GM23338 (cell line): ENCODE data around the gene AKAP8L. TPM values are rescaled to one million over a fixed set of nuclear protein-coding genes. Genes with fewer than 3 reads are reported as not detected.

Experiments
- ATAC-seq: fragments of 200-7000 bp; cut with Tn5 transposase; 3 replicates; pipeline ENCODE4 v1.9.1; 2020
- DNase-seq: peaks from one replicate; pipeline ENCODE4 v3.0.0-alpha.2; 2015; ENCODE audit warnings: low spot score
- H2AFZ ChIP-seq: fragments of 200-600 bp; sonication (generic); 2 replicates; pipeline ENCODE4 v1.8.0; 2016; ENCODE audit warnings: antibody characterized with exemption, mild to moderate bottlenecking, moderate library complexity
- H3F3A ChIP-seq: fragments of 200-600 bp; sonication (generic); replicated peaks from 2 replicates; pipeline ENCODE4 v1.8.0; 2017; ENCODE audit warnings: antibody characterized with exemption, mixed run types, low read depth
- H3K27ac ChIP-seq: fragments of 200-600 bp; sonication (generic); 2 replicates; pipeline ENCODE4 v1.6.1; 2016; ENCODE audit warnings: low read depth
- H3K27me3 ChIP-seq: fragments of 200-600 bp; sonication (generic); 2 replicates; pipeline ENCODE4 v1.8.0; 2016; ENCODE audit warnings: mild to moderate bottlenecking, mixed run types, moderate library complexity; ENCODE audit not compliant: insufficient read depth
- H3K36me3 ChIP-seq: fragments of 200-600 bp; sonication (generic); 2 replicates; pipeline ENCODE4 v1.8.0; 2016; ENCODE audit warnings: mild to moderate bottlenecking; ENCODE audit not compliant: insufficient read depth
- H3K4me1 ChIP-seq: fragments of 200-600 bp; sonication (generic); 2 replicates; pipeline ENCODE4 v1.8.0; 2016; ENCODE audit warnings: mild to moderate bottlenecking, moderate library complexity; ENCODE audit not compliant: insufficient read depth
- H3K4me2 ChIP-seq: fragments of 200-600 bp; sonication (generic); 2 replicates; pipeline ENCODE4 v1.7.1; 2017; ENCODE audit warnings: mixed run types
- H3K4me3 ChIP-seq: fragments of 200-600 bp; sonication (generic); 2 replicates; pipeline ENCODE4 v1.6.1; 2016; ENCODE audit warnings: mixed run types
- H3K79me2 ChIP-seq: fragments of 200-600 bp; sonication (generic); replicated peaks from 2 replicates; pipeline ENCODE4 v1.8.0; 2017; ENCODE audit warnings: mild to moderate bottlenecking; ENCODE audit not compliant: insufficient read depth
- H3K9me2 ChIP-seq: fragments of 200-600 bp; sonication (generic); 2 replicates; pipeline ENCODE4 v1.8.0; 2017; ENCODE audit not compliant: insufficient read depth
- H4K20me1 ChIP-seq: fragments of 200-600 bp; sonication (generic); replicated peaks from 2 replicates; pipeline ENCODE4 v1.8.0; 2017; ENCODE audit warnings: mild to moderate bottlenecking; ENCODE audit not compliant: insufficient read depth
- H3K27ac Mint-ChIP-seq: 2 replicates; pipeline ENCODE4 v1.8.0; 2020; ENCODE audit warnings: inconsistent platforms, mild to moderate bottlenecking, moderate library complexity, mixed read lengths
- H3K27me3 Mint-ChIP-seq: 3 replicates; pipeline ENCODE4 v1.8.0; 2022; ENCODE audit warnings: low read depth, mild to moderate bottlenecking, moderate library complexity, mixed read lengths, inconsistent platforms; ENCODE audit not compliant: insufficient read depth, poor library complexity
- H3K36me3 Mint-ChIP-seq: 3 replicates; pipeline ENCODE4 v1.8.0; 2021; ENCODE audit warnings: low read depth, mild to moderate bottlenecking, inconsistent platforms, moderate library complexity, mixed read lengths
- H3K4me1 Mint-ChIP-seq: 3 replicates; pipeline ENCODE4 v1.8.0; 2020; ENCODE audit warnings: mild to moderate bottlenecking, inconsistent platforms, mixed read lengths
- H3K4me3 Mint-ChIP-seq: 3 replicates; pipeline ENCODE4 v1.8.0; 2021; ENCODE audit warnings: moderate library complexity, mild to moderate bottlenecking, inconsistent platforms, mixed read lengths
- H3K9me3 Mint-ChIP-seq: 3 replicates; pipeline ENCODE4 v1.8.0; 2020; ENCODE audit warnings: moderate library complexity, mild to moderate bottlenecking, inconsistent platforms, mixed read lengths
- CREB1 ChIP-seq: fragments of 250-450 bp; sonication (Bioruptor Pico); IDR thresholded peaks from 2 replicates; pipeline ENCODE4 v1.5.0; 2020; ENCODE audit warnings: low read depth, mild to moderate bottlenecking, moderate library complexity
- JUNB ChIP-seq: IDR thresholded peaks from one replicate; pipeline ENCODE4 v1.6.1; 2016; ENCODE audit warnings: antibody characterized with exemption; ENCODE audit not compliant: unreplicated experiment
- NANOG ChIP-seq: IDR thresholded peaks from 2 replicates; pipeline ENCODE4 v1.6.1; 2016; ENCODE audit warnings: antibody characterized with exemption, borderline replicate concordance
- STAT1 ChIP-seq: IDR thresholded peaks from one replicate; pipeline ENCODE4 v1.6.1; 2016; ENCODE audit warnings: antibody characterized with exemption; ENCODE audit not compliant: unreplicated experiment
- ZNF114 ChIP-seq: fragments of 250-450 bp; sonication (Bioruptor Pico); IDR thresholded peaks from 2 replicates; pipeline ENCODE4 v1.5.0; 2020; ENCODE audit warnings: mild to moderate bottlenecking, moderate library complexity
- polyA plus RNA-seq: library from polyadenylated mRNA; unstranded; fragments of >200 nt; fragmentation: Nextera tagmentation; extraction: Ambion mirVana; gene quantifications from 2 replicates; pipeline ENCODE4 v1.2.1, GENCODE V29; 2016
- total RNA-seq: library from RNA; depleted of rRNA; stranded (reverse); fragments of >200 nt; shearing (Covaris generic); gene quantifications from 2 replicates; pipeline ENCODE4 v1.2.3, GENCODE V29; 2014
- TF ChIP-seq, protein P1 (sequence below): fragments of 250-450 bp; sonication (Bioruptor Pico); IDR thresholded peaks from 2 replicates; pipeline ENCODE4 v1.5.0; 2020; ENCODE audit warnings: mild to moderate bottlenecking, moderate library complexity
- TF ChIP-seq, protein P2 (sequence below): IDR thresholded peaks from 2 replicates; pipeline ENCODE4 v1.6.1; 2016; ENCODE audit warnings: antibody characterized with exemption

Gene AKAP8L
- total and polyA plus RNA-seq, 2 experiments from 2014 or later = 78.8 to 165 TPM

DNA sequence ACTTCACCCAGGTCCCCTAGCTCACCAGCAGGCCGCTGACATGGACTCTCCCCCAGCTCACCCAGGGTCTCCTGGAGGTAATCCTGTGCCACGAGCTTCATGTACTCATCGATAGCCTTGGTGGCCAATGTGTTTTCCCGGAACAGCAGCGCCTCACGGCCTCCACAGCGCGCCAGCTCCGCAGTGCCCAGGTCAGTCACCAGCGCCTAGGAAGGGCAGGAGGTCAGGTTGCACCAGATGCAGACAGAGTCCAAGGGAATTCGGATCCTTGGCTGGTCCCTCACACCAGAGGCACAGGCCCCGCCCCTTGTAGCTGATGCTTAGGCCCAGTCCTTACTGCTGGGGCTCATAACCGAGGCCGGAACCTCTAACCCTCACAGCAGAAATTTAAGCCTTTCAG is 37.7 kb upstream of the AKAP8L start (continued):
- TF ChIP-seq, protein P1, sequence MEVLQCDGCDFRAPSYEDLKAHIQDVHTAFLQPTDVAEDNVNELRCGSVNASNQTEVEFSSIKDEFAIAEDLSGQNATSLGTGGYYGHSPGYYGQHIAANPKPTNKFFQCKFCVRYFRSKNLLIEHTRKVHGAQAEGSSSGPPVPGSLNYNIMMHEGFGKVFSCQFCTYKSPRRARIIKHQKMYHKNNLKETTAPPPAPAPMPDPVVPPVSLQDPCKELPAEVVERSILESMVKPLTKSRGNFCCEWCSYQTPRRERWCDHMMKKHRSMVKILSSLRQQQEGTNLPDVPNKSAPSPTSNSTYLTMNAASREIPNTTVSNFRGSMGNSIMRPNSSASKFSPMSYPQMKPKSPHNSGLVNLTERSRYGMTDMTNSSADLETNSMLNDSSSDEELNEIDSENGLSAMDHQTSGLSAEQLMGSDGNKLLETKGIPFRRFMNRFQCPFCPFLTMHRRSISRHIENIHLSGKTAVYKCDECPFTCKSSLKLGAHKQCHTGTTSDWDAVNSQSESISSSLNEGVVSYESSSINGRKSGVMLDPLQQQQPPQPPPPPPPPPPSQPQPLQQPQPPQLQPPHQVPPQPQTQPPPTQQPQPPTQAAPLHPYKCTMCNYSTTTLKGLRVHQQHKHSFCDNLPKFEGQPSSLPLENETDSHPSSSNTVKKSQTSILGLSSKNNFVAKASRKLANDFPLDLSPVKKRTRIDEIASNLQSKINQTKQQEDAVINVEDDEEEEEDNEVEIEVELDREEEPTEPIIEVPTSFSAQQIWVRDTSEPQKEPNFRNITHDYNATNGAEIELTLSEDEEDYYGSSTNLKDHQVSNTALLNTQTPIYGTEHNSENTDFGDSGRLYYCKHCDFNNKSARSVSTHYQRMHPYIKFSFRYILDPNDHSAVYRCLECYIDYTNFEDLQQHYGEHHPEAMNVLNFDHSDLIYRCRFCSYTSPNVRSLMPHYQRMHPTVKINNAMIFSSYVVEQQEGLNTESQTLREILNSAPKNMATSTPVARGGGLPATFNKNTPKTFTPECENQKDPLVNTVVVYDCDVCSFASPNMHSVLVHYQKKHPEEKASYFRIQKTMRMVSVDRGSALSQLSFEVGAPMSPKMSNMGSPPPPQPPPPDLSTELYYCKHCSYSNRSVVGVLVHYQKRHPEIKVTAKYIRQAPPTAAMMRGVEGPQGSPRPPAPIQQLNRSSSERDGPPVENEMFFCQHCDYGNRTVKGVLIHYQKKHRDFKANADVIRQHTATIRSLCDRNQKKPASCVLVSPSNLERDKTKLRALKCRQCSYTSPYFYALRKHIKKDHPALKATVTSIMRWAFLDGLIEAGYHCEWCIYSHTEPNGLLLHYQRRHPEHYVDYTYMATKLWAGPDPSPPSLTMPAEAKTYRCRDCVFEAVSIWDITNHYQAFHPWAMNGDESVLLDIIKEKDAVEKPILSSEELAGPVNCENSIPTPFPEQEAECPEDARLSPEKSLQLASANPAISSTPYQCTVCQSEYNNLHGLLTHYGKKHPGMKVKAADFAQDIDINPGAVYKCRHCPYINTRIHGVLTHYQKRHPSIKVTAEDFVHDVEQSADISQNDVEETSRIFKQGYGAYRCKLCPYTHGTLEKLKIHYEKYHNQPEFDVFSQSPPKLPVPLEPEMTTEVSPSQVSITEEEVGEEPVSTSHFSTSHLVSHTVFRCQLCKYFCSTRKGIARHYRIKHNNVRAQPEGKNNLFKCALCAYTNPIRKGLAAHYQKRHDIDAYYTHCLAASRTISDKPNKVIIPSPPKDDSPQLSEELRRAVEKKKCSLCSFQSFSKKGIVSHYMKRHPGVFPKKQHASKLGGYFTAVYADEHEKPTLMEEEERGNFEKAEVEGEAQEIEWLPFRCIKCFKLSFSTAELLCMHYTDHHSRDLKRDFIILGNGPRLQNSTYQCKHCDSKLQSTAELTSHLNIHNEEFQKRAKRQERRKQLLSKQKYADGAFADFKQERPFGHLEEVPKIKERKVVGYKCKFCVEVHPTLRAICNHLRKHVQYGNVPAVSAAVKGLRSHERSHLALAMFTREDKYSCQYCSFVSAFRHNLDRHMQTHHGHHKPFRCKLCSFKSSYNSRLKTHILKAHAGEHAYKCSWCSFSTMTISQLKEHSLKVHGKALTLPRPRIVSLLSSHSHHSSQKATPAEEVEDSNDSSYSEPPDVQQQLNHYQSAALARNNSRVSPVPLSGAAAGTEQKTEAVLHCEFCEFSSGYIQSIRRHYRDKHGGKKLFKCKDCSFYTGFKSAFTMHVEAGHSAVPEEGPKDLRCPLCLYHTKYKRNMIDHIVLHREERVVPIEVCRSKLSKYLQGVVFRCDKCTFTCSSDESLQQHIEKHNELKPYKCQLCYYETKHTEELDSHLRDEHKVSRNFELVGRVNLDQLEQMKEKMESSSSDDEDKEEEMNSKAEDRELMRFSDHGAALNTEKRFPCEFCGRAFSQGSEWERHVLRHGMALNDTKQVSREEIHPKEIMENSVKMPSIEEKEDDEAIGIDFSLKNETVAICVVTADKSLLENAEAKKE = no peak
- no peak for TF ChIP-seq STAT1
- TF ChIP-seq, protein P2, sequence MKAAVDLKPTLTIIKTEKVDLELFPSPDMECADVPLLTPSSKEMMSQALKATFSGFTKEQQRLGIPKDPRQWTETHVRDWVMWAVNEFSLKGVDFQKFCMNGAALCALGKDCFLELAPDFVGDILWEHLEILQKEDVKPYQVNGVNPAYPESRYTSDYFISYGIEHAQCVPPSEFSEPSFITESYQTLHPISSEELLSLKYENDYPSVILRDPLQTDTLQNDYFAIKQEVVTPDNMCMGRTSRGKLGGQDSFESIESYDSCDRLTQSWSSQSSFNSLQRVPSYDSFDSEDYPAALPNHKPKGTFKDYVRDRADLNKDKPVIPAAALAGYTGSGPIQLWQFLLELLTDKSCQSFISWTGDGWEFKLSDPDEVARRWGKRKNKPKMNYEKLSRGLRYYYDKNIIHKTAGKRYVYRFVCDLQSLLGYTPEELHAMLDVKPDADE = no peak
- TF ChIP-seq NANOG = no peak
- no peak for TF ChIP-seq CREB1 (CRISPR knock-in tag)
- no peak for TF ChIP-seq ZNF114 (CRISPR knock-in tag)

DNA sequence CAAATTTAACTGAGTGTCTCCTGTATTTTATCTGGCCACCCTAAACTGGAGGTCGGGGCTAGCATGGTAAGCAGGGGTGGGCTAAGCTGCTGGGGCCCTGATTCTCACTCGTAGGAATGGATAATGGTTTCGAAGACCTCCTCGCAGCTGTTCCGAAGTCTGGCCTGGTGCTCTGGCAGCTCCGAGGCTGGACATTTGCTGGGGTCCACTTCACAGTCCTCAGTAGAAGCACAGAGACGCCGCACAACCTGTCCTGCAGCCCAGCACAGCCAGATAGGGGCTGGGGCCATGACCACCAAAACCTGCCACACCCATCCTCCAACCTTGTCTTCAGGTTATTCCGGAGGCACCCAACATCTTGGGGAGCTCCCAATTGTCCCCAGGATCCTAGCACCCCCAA is 37.2 kb upstream of the AKAP8L start:
- ATAC-seq (no peak), DNase-seq (no peak)
- Histone ChIP-seq H3K79me2 (no peaks in the 10 kb centered on the region), H3K27me3 (peaks cover 77% of the 10 kb centered on the region), H3K27ac (no peak overlapping the region), H4K20me1 (no peaks in the 10 kb centered on the region), H2AFZ (peak overlapping the region; percentile 88; the same call in 1 of the 2 replicates), H3K36me3 (no peaks in the 10 kb centered on the region), H3K9me2 (peaks cover under 1% of the 10 kb centered on the region; the same call in 1 of the 2 replicates), H3F3A (0 out of 2 replicates have a peak, but pooled peaks cover 13% of the 10 kb centered on the region), H3K4me3 (peak overlapping the region; percentile 68; the same call in 1 of the 2 replicates), H3K4me1 (peaks cover 15% of the 10 kb centered on the region), H3K4me2 (peak overlapping the region; percentile 82)
- H3K36me3 Mint-ChIP-seq = no peaks in the 10 kb centered on the region; the same call in 2 of the 3 replicates
- H3K27ac Mint-ChIP-seq = no peak overlapping the region
- peaks cover 4% of the 10 kb centered on the region; the same call in 2 of the 3 replicates for H3K9me3 Mint-ChIP-seq
- no peak for TF ChIP-seq JUNB
- peaks cover 13% of the 10 kb centered on the region; the same call in 1 of the 3 replicates for H3K4me1 Mint-ChIP-seq
- H3K4me3 Mint-ChIP-seq = peak overlapping the region; percentile 58; the same call in 1 of the 3 replicates
- H3K27me3 Mint-ChIP-seq = peaks cover 67% of the 10 kb centered on the region
